OCI-LY3 (cell line): Measurements from ENCODE around the gene EBP.
"Not testable (repeated sequence)": the region's sequence is repeated elsewhere in the genome, so short reads cannot be mapped to it uniquely, and the experiment has no call there.

Experiments used
- H2AFZ ChIP-seq: fragments of 200-600, 300-600 bp; shearing (Covaris generic); 2 replicates; pipeline ENCODE4 v1.6.0; 2014; ENCODE audit warnings: antibody characterized with exemption, low read depth, low read length
- H3K27ac ChIP-seq: fragments of 200-600, 300-600 bp; sonication (generic); 2 replicates; pipeline ENCODE4 v1.5.1; 2014; ENCODE audit warnings: mild to moderate bottlenecking, low read length, moderate library complexity, mixed read lengths
- H3K27me3 ChIP-seq: fragments of 200-600, 300-600 bp; sonication (generic); 2 replicates; pipeline ENCODE4 v1.6.1; 2014; ENCODE audit warnings: low read depth, low read length, mixed read lengths
- H3K36me3 ChIP-seq: fragments of 200-600, 300-600 bp; sonication (generic); replicated peaks from 2 replicates; pipeline ENCODE3; 2014; ENCODE audit warnings: low read depth, low read length, mixed read lengths
- H3K4me1 ChIP-seq: fragments of 300-600, 200-600 bp; sonication (generic); 2 replicates; pipeline ENCODE4 v1.6.1; 2014; ENCODE audit warnings: low read length, mixed read lengths
- H3K4me2 ChIP-seq: fragments of 200-600, 300-600 bp; sonication (generic); 2 replicates; pipeline ENCODE4 v1.6.1; 2014; ENCODE audit warnings: low read length, mixed read lengths
- H3K4me3 ChIP-seq: fragments of 300-600, 200-600 bp; sonication (generic); 2 replicates; pipeline ENCODE4 v1.5.1; 2014; ENCODE audit warnings: antibody characterized with exemption, mild to moderate bottlenecking, low read length, moderate library complexity
- H3K79me2 ChIP-seq: fragments of 300-600, 200-600 bp; shearing (Covaris generic); 2 replicates; pipeline ENCODE4 v1.6.1; 2014; ENCODE audit warnings: mild to moderate bottlenecking, low read length, mixed read lengths
- H3K9ac ChIP-seq: fragments of 300-600, 200-600 bp; shearing (Covaris generic); 2 replicates; pipeline ENCODE4 v1.6.0; 2014; ENCODE audit warnings: mild to moderate bottlenecking, low read length, moderate library complexity
- H3K9me3 ChIP-seq: fragments of 200-600, 300-600 bp; shearing (Covaris generic); 2 replicates; pipeline ENCODE4 v1.6.1; 2014; ENCODE audit warnings: low read length, mixed read lengths; ENCODE audit not compliant: insufficient read depth
- H4K20me1 ChIP-seq: fragments of 200-600, 300-600 bp; sonication (generic); 2 replicates; pipeline ENCODE4 v1.6.1; 2016; ENCODE audit warnings: low read length, mixed read lengths; ENCODE audit not compliant: insufficient read depth
- EZH2phosphoT487 ChIP-seq: fragments of 200-600 bp; shearing (Covaris generic); IDR thresholded peaks from 2 replicates; pipeline ENCODE4 v1.6.1; 2018; ENCODE audit warnings: antibody characterized with exemption, mixed run types, low read depth
- TF ChIP-seq, protein P1 (sequence below): fragments of 200-600, 300-600 bp; sonication (generic); IDR thresholded peaks from 2 replicates; pipeline ENCODE4 v1.5.1; 2014; ENCODE audit warnings: antibody characterized with exemption, low read length, low read depth

The EBP gene

DNA sequence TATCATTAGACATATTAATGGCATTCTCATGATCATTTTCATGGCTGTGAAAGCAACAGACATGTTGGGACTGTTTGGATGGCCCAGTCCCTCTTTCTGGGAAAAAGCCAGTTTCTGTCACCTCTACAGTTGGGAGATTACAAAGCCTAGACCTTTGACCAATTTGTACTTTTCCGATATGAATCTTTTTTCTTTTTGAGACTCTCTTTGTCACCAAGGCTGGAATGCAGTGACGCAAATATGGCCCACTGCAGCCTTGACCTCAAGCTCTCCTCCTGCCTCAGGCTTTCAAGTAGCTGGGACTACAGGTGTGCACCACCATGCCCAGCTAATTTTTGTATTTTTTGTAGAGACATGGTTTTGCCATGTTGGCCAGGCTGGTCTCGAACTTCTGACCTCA lies 27.3 kb downstream of the EBP start:
- no peaks in the 10 kb centered on the region for H3K9me3 ChIP-seq
- no peak overlapping the region for H3K27ac ChIP-seq
- H4K20me1 ChIP-seq, result no peaks in the 10 kb centered on the region
- H3K79me2 ChIP-seq, result no peaks in the 10 kb centered on the region
- H3K9ac ChIP-seq, result no peak overlapping the region
- no peak overlapping the region for H3K4me3 ChIP-seq
- H2AFZ ChIP-seq, result no peak overlapping the region
- H3K4me1 ChIP-seq, result no peaks in the 10 kb centered on the region
- H3K36me3 ChIP-seq, result peaks cover 4% of the 10 kb centered on the region
- TF ChIP-seq EZH2phosphoT487, result no peak
- TF ChIP-seq, protein P1, sequence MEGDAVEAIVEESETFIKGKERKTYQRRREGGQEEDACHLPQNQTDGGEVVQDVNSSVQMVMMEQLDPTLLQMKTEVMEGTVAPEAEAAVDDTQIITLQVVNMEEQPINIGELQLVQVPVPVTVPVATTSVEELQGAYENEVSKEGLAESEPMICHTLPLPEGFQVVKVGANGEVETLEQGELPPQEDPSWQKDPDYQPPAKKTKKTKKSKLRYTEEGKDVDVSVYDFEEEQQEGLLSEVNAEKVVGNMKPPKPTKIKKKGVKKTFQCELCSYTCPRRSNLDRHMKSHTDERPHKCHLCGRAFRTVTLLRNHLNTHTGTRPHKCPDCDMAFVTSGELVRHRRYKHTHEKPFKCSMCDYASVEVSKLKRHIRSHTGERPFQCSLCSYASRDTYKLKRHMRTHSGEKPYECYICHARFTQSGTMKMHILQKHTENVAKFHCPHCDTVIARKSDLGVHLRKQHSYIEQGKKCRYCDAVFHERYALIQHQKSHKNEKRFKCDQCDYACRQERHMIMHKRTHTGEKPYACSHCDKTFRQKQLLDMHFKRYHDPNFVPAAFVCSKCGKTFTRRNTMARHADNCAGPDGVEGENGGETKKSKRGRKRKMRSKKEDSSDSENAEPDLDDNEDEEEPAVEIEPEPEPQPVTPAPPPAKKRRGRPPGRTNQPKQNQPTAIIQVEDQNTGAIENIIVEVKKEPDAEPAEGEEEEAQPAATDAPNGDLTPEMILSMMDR, result no peak
- H3K4me2 ChIP-seq, result no peak overlapping the region
- no peaks in the 10 kb centered on the region for H3K27me3 ChIP-seq

GRCh38 chrX:48555731-48556325 lies 34.2 kb downstream of the EBP start:
- H3K27ac ChIP-seq, H3K79me2 ChIP-seq, H3K27me3 ChIP-seq, H3K9me3 ChIP-seq, H2AFZ ChIP-seq, H3K4me3 ChIP-seq, H3K4me2 ChIP-seq, H3K4me1 ChIP-seq, H3K9ac ChIP-seq, H4K20me1 ChIP-seq, H3K36me3 ChIP-seq: not testable (repeated sequence)

- TF ChIP-seq EZH2phosphoT487, result no peak
- TF ChIP-seq, protein P1, result no peak
- Histone ChIP-seq H3K79me2 (no peaks in the 10 kb centered on the region), H3K27me3 (no peaks in the 10 kb centered on the region), H3K4me2 (no peak overlapping the region), H3K4me1 (no peaks in the 10 kb centered on the region), H4K20me1 (no peaks in the 10 kb centered on the region), H3K36me3 (peaks cover 10% of the 10 kb centered on the region), H2AFZ (no peak overlapping the region), H3K9me3 (no peaks in the 10 kb centered on the region), H3K4me3 (no peak overlapping the region), H3K27ac (no peak overlapping the region), H3K9ac (no peak overlapping the region)
These were observed 36.7 kb downstream of the EBP start for GRCh38 chrX:48558271-48558670.

- Histone ChIP-seq H3K36me3 (peaks cover 13% of the 10 kb centered on the region), H3K4me1 (no peaks in the 10 kb centered on the region)
These were observed 38.0 kb downstream of the EBP start for GRCh38 chrX:48559636-48560035.

More at GRCh38 chrX:48559636-48560035, 38.0 kb downstream of the EBP start:
- H3K4me3 ChIP-seq, result no peak overlapping the region
- H3K27me3 ChIP-seq, result no peaks in the 10 kb centered on the region
- H3K9ac ChIP-seq, result no peak overlapping the region
- no peak overlapping the region for H3K4me2 ChIP-seq
- no peaks in the 10 kb centered on the region for H3K79me2 ChIP-seq
- H3K27ac ChIP-seq, result no peak overlapping the region
- no peak for TF ChIP-seq EZH2phosphoT487
- TF ChIP-seq, protein P1, result no peak
- H2AFZ ChIP-seq, result no peak overlapping the region
- H3K9me3 ChIP-seq, result no peaks in the 10 kb centered on the region
- H4K20me1 ChIP-seq, result no peaks in the 10 kb centered on the region
